Thyroid gland (tissue), 4 donors: ENCODE measurements around the gene REELD1.

Experiments used
- POLR2A ChIP-seq, 2 donors: fragments of 450-650 bp; IDR thresholded peaks; one replicate each; pipeline ENCODE4 v1.6.1; 2017; ENCODE audit warnings: antibody characterized with exemption in 2 of 2, mild to moderate bottlenecking in 2 of 2, moderate library complexity in 1 of 2
- TF ChIP-seq, protein P1 (sequence below), 6 experiments: fragments of 200-600 bp in 3 of 6; fragments of 450-650 bp in 3 of 6; sonication (generic) in 3 of 6; IDR thresholded peaks; one replicate each; pipeline ENCODE4 v1.5.1; 2016 to 2019; ENCODE audit warnings: antibody characterized with exemption in 6 of 6, mild to moderate bottlenecking in 2 of 6, inconsistent platforms in 1 of 6, moderate library complexity in 1 of 6

- no peak for TF ChIP-seq POLR2A (IDR thresholded peaks at IDR 0.05)
- TF ChIP-seq, protein P1, sequence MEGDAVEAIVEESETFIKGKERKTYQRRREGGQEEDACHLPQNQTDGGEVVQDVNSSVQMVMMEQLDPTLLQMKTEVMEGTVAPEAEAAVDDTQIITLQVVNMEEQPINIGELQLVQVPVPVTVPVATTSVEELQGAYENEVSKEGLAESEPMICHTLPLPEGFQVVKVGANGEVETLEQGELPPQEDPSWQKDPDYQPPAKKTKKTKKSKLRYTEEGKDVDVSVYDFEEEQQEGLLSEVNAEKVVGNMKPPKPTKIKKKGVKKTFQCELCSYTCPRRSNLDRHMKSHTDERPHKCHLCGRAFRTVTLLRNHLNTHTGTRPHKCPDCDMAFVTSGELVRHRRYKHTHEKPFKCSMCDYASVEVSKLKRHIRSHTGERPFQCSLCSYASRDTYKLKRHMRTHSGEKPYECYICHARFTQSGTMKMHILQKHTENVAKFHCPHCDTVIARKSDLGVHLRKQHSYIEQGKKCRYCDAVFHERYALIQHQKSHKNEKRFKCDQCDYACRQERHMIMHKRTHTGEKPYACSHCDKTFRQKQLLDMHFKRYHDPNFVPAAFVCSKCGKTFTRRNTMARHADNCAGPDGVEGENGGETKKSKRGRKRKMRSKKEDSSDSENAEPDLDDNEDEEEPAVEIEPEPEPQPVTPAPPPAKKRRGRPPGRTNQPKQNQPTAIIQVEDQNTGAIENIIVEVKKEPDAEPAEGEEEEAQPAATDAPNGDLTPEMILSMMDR (IDR thresholded peaks at IDR 0.05) = no peak
Observed at GRCh38 chr4:146257511-146257910, 43.2 kb downstream of the REELD1 start.
